Measurements from ENCODE around the gene MYH14.

Gene MYH14

DNA sequence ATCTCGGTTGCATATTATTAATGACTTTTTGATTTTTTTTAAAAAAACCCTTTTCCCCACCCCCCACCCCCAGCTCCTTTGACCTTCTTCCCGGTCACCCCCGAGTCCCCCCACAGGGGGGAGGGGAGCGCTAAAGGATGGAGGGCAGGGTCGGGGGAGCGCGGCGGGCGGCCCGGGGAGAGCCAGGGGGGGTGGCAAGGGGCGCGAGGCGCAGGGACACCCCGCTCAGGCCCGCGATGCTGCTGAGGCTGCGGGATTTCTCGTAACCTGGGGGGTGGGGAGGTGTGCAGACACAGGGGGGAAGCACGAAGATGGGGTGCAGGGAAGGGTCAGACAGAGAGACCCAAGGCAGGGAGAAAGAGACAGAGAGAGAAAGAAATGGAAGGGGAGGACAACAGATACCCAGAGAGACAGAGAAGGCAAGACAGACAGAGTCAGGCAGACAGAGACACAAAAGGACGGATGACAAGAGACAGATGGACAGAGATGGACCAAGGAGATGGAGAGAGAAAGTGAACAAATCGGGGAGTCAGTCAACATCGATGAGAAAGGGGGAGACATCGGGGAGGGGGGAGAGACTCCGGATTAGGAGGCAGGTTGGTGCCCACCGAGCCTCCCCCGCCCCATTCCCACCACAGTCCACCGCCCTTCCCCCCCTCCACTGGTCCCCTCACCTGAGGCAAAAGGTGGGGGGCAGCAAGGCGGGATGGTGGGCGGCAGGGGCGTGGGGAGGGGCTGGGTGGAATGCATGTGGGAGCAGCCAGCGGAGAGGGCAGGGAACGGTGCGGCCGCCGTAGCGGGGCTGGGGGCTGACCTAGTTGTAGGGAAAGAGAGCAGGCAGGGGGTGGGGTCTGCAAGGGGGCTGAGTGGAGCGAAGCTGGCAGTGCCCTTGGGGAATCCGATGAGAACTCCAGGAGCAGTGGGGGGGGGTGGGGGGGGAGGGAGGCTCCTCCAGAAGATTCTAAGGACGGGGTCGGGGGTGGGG lies 111.6 kb downstream of the MYH14 start:
- H3K4me3 ChIP-seq (ENCODE audit: control insufficient read depth, low read depth, low read length) = no peak overlapping the region
- TF ChIP-seq, protein P1, sequence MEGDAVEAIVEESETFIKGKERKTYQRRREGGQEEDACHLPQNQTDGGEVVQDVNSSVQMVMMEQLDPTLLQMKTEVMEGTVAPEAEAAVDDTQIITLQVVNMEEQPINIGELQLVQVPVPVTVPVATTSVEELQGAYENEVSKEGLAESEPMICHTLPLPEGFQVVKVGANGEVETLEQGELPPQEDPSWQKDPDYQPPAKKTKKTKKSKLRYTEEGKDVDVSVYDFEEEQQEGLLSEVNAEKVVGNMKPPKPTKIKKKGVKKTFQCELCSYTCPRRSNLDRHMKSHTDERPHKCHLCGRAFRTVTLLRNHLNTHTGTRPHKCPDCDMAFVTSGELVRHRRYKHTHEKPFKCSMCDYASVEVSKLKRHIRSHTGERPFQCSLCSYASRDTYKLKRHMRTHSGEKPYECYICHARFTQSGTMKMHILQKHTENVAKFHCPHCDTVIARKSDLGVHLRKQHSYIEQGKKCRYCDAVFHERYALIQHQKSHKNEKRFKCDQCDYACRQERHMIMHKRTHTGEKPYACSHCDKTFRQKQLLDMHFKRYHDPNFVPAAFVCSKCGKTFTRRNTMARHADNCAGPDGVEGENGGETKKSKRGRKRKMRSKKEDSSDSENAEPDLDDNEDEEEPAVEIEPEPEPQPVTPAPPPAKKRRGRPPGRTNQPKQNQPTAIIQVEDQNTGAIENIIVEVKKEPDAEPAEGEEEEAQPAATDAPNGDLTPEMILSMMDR (IDR thresholded peaks at IDR 0.05; ENCODE audit: control insufficient read depth, insufficient read depth, low read depth, low read length, missing control alignments) = no peak
- DNase-seq (ENCODE audit: low read depth) = no peak

DNA sequence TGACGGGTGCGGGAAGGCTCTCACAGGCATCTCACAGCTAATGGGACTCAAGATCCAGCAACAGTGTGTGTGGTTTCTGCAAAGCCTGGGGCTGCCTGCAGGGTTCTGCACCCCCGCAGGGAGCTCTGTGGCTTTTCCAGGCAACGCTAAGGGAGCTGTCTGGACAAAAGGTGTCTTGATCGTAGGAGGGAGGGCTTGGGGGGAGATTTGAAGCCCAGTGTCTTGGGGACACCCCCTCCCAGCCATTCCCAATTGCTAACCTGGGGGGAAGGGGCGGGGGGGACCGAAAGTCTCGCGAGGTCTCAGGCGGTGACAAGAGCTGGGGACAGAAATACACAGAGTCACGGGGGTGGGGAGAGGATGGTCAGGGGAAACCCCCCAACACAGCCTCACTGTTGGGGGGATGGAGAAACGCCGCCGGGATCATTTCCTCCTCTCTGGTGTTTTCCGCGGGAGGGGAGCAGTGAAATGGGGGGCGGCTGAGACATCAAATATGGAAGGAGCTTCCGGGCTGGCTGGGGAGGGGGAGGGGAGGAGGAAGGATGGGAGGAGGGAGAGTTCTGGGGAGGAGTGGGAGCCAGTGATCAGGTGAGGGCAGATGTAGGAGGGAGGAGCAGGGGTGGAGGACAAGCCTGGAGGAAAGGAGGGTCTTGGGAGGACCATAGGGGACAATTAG lies 112.5 kb downstream of the MYH14 start:
- no peak overlapping the region for H3K4me3 ChIP-seq (ENCODE audit: control insufficient read depth, low read depth, low read length)
- no peak for DNase-seq (ENCODE audit: low read depth)
- TF ChIP-seq, protein P1 (IDR thresholded peaks at IDR 0.05; ENCODE audit: control insufficient read depth, insufficient read depth, low read depth, low read length, missing control alignments) = no peak

DNA sequence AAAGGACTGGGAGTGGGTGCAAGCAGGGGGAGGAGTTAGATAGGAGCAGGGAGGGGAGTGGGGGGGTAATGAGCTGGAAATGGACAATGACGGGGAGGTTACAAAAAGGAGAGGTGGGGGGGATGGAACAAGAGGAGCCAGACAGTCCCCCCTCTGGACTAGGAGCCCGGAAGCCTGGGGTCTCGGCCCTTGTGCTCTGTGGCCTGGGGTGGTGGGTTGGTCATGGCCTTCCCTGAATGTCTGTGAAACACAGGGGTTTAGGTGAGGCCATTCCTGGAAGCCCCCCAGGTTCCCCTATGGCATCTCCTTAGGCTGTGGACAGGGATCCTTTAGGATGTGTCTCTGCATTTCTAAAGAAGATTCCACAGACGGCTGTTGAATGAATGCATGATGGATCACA lies 113.7 kb downstream of the MYH14 start:
- DNase-seq (ENCODE audit: low read depth) = no peak
- no peak overlapping the region for H3K4me3 ChIP-seq (ENCODE audit: control insufficient read depth, low read depth, low read length)
- TF ChIP-seq, protein P1 (IDR thresholded peaks at IDR 0.05; ENCODE audit: control insufficient read depth, insufficient read depth, low read depth, low read length, missing control alignments) = no peak

- H3K4me3 ChIP-seq (ENCODE audit: control insufficient read depth, low read depth, low read length) = no peak overlapping the region
- no peak for DNase-seq (ENCODE audit: low read depth)
- TF ChIP-seq, protein P1 (IDR thresholded peaks at IDR 0.05; ENCODE audit: control insufficient read depth, insufficient read depth, low read depth, low read length, missing control alignments) = no peak
Measured at GRCh38 chr19:50318438-50318837, 115.0 kb downstream of the MYH14 start.

DNA sequence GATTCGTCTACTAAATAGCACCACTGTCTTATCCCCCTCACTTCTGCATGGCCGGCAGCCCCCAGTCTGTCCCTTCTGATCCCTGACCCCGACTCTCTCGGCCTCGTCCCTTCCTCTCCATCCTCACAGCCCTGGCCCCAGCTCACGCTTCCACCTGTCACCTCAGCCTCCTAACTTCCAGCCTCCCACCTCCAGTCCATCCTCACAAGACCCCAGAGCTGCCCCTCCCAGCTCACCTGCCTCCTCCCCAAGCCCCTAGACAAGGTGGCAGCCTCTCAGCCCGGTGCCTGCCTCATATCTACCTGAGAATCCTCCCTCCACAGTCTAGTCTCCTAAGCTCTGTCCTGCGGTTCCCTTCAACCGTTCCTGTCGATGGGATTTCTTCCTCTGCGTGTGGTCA lies 115.7 kb downstream of the MYH14 start:
- DNase-seq (ENCODE audit: low read depth) = no peak
- TF ChIP-seq, protein P1 (IDR thresholded peaks at IDR 0.05; ENCODE audit: control insufficient read depth, insufficient read depth, low read depth, low read length, missing control alignments) = no peak
- H3K4me3 ChIP-seq (ENCODE audit: control insufficient read depth, low read depth, low read length) = no peak overlapping the region

DNA sequence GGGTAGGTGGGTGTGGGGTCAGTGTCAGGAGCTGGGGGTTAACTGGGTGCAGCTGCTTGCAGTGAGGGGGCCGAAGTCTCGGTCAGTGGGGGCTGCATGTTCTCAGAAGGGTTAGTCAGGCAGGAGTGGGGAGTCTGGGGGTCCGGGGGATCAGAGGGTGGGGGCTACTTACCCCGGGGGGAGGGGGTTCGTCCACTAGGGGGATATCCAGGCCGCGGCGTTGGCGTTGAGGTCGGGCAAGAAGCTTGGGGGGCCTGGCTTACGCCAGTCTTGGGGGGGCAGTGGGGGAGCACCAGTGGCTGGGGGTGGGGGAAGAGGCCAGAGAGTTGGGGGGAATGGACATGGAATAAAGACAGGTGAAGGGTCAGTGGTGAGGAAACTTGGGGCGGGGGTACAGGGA lies 116.6 kb downstream of the MYH14 start:
- TF ChIP-seq, protein P1 (IDR thresholded peaks at IDR 0.05; ENCODE audit: control insufficient read depth, insufficient read depth, low read depth, low read length, missing control alignments) = no peak
- DNase-seq (ENCODE audit: low read depth) = no peak
- H3K4me3 ChIP-seq (ENCODE audit: control insufficient read depth, low read depth, low read length) = no peak overlapping the region
